H1 (cell line): ENCODE measurements around the gene FAM107A. TPM values are rescaled to one million over a fixed set of nuclear protein-coding genes. Genes with fewer than 3 reads are reported as not detected.

ENCODE experiments used
- CTCF ChIA-PET: fragments of 300-600 bp; sonication (Branson Sonifier 250); formaldehyde crosslinking; loops from one replicate; lab custom pipeline; 2021; ENCODE audit not compliant: partially characterized antibody; lab: Charles Lee
- POLR2A ChIA-PET: fragments of 300-600 bp; sonication (Branson Sonifier 250); formaldehyde crosslinking; loops from one replicate; lab custom pipeline; 2021; ENCODE audit warnings: inconsistent platforms; ENCODE audit not compliant: partially characterized antibody; lab: Charles Lee
- DNase-seq, 2 experiments: peaks; one replicate each; pipeline versions ENCODE4 v3.0.0 to v3.0.0-alpha.2; 2010 to 2022; ENCODE audit warnings: low spot score in 2 of 2, low read depth in 1 of 2, mixed read lengths in 1 of 2
- FAIRE-seq: peaks from 2 replicates; lab custom pipeline; 2011; peaks lifted over from hg19 to GRCh38; lab: Jason Lieb, UNC
- H2AFZ ChIP-seq: 2 replicates; pipeline ENCODE4 v1.8.1; 2012; ENCODE audit warnings: low read length, inconsistent platforms
- H2AK5ac ChIP-seq: 2 replicates; pipeline ENCODE4 v1.6.1; 2013; ENCODE audit warnings: low read depth, low read length
- H2BK120ac ChIP-seq: replicated peaks from 2 replicates; pipeline ENCODE3; 2013; ENCODE audit warnings: low read depth, low read length, inconsistent platforms
- H2BK12ac ChIP-seq: 2 replicates; pipeline ENCODE4 v1.6.1; 2013; ENCODE audit warnings: low read depth, low read length
- H2BK15ac ChIP-seq: 2 replicates; pipeline ENCODE4 v1.6.1; 2013; ENCODE audit warnings: low read length
- H2BK20ac ChIP-seq: 2 replicates; pipeline ENCODE4 v1.6.1; 2013; ENCODE audit warnings: low read length
- H2BK5ac ChIP-seq: 2 replicates; pipeline ENCODE4 v1.6.1; 2013; ENCODE audit warnings: low read depth, low read length
- H3K14ac ChIP-seq: 2 replicates; pipeline ENCODE4 v1.6.1; 2013; ENCODE audit warnings: inconsistent platforms; ENCODE audit not compliant: insufficient read length
- H3K18ac ChIP-seq: 2 replicates; pipeline ENCODE4 v1.6.1; 2013; ENCODE audit warnings: low read length; ENCODE audit errors: extremely low read depth
- H3K23ac ChIP-seq: 2 replicates; pipeline ENCODE4 v1.6.1; 2013; ENCODE audit warnings: inconsistent platforms; ENCODE audit not compliant: insufficient read length
- H3K23me2 ChIP-seq: 2 replicates; pipeline ENCODE4 v1.6.1; 2013; ENCODE audit warnings: low read depth, low read length
- H3K27ac ChIP-seq: 2 replicates; pipeline ENCODE4 v1.6.1; 2011; ENCODE audit warnings: low read depth, low read length, inconsistent platforms
- H3K27me3 ChIP-seq, 4 experiments: replicated peaks in 1 of 4; 1 replicate in 1 of 4; 2 replicates in 3 of 4; pipeline versions ENCODE4 v1.6.1 to v1.8.1; 2011 to 2013; ENCODE audit warnings: low read length in 3 of 4, mild to moderate bottlenecking in 3 of 4, inconsistent platforms in 2 of 4, mixed read lengths in 2 of 4, moderate library complexity in 1 of 4; ENCODE audit not compliant: control insufficient read depth in 3 of 4, insufficient read depth in 3 of 4; ENCODE audit errors: extremely low read depth in 1 of 4
- H3K36me3 ChIP-seq, 4 experiments: 2 replicates each; pipeline versions ENCODE4 v1.6.1 to v1.8.1; 2011 to 2013; ENCODE audit warnings: mild to moderate bottlenecking in 4 of 4, low read length in 3 of 4, moderate library complexity in 2 of 4, control low read depth in 1 of 4, inconsistent platforms in 1 of 4; ENCODE audit not compliant: insufficient read depth in 4 of 4, control insufficient read depth in 2 of 4
- H3K4ac ChIP-seq: replicated peaks from 2 replicates; pipeline ENCODE3; 2013; ENCODE audit warnings: low read length, low read depth, mixed read lengths, inconsistent platforms; ENCODE audit not compliant: insufficient read length
- H3K4me1 ChIP-seq, 4 experiments: replicated peaks in 1 of 4; 1 replicate in 1 of 4; 2 replicates in 3 of 4; pipeline versions ENCODE4 v1.6.1 to v1.8.1; 2011 to 2013; ENCODE audit warnings: low read length in 3 of 4, inconsistent platforms in 2 of 4, mixed read lengths in 1 of 4; ENCODE audit not compliant: insufficient read depth in 4 of 4, control insufficient read depth in 3 of 4
- H3K4me2 ChIP-seq, 2 experiments: 2 replicates each; pipeline versions ENCODE4 v1.6.1 to v1.8.1; 2011 to 2013; ENCODE audit warnings: low read depth in 2 of 2, low read length in 2 of 2, control low read depth in 1 of 2, inconsistent platforms in 1 of 2, mild to moderate bottlenecking in 1 of 2; ENCODE audit not compliant: insufficient read depth in 1 of 2
- H3K4me3 ChIP-seq, 4 experiments: fragments of 200-600, 300-600 bp in 1 of 4; sonication (generic), shearing (Covaris generic), sonication (Bioruptor Twin) in 1 of 4; 2 replicates each; pipeline versions ENCODE4 v1.5.1 to v1.8.1; 2011 to 2016; ENCODE audit warnings: low read length in 4 of 4, low read depth in 3 of 4, control low read depth in 2 of 4, inconsistent platforms in 2 of 4, mild to moderate bottlenecking in 2 of 4, mixed read lengths in 1 of 4, moderate library complexity in 1 of 4; ENCODE audit not compliant: insufficient read depth in 2 of 4; ENCODE audit errors: extremely low read depth in 1 of 4
- H3K56ac ChIP-seq: replicated peaks from 2 replicates; pipeline ENCODE3; 2013; ENCODE audit warnings: low read depth, mild to moderate bottlenecking, mixed read lengths, low read length, inconsistent platforms; ENCODE audit not compliant: insufficient read length
- H3K79me1 ChIP-seq: 2 replicates; pipeline ENCODE4 v1.6.1; 2013; ENCODE audit warnings: low read depth, low read length, control low read depth
- H3K79me2 ChIP-seq, 2 experiments: 2 replicates each; pipeline versions ENCODE4 v1.6.1 to v1.8.1; 2012 to 2013; ENCODE audit warnings: low read length in 2 of 2, mild to moderate bottlenecking in 2 of 2, inconsistent platforms in 1 of 2; ENCODE audit not compliant: insufficient read depth in 2 of 2, control insufficient read depth in 1 of 2
- H3K9ac ChIP-seq, 4 experiments: replicated peaks in 1 of 4; 1 replicate in 1 of 4; 2 replicates in 3 of 4; pipeline versions ENCODE4 v1.6.1 to v1.8.1; 2011 to 2013; ENCODE audit warnings: low read depth in 3 of 4, low read length in 3 of 4, control low read depth in 2 of 4, mild to moderate bottlenecking in 2 of 4, moderate library complexity in 2 of 4, inconsistent platforms in 1 of 4; ENCODE audit errors: extremely low read depth in 1 of 4
- H3K9me3 ChIP-seq, 2 experiments: 2 replicates each; pipeline versions ENCODE4 v1.6.1 to v1.8.1; 2012 to 2013; ENCODE audit warnings: mild to moderate bottlenecking in 2 of 2, moderate library complexity in 2 of 2, control low read depth in 1 of 2, inconsistent platforms in 1 of 2, low read depth in 1 of 2, low read length in 1 of 2, mixed read lengths in 1 of 2; ENCODE audit not compliant: insufficient read depth in 2 of 2
- H4K20me1 ChIP-seq, 2 experiments: replicated peaks in 1 of 2; 2 replicates each; pipeline versions ENCODE3 to v1.8.1; 2011 to 2013; ENCODE audit warnings: inconsistent platforms in 2 of 2, low read length in 2 of 2, mild to moderate bottlenecking in 1 of 2; ENCODE audit not compliant: insufficient read depth in 2 of 2, control insufficient read depth in 1 of 2
- H4K5ac ChIP-seq: 2 replicates; pipeline ENCODE4 v1.6.1; 2013; ENCODE audit warnings: low read length, low read depth, mixed read lengths, inconsistent platforms; ENCODE audit not compliant: insufficient read length
- H4K8ac ChIP-seq: 2 replicates; pipeline ENCODE4 v1.8.0; 2013; ENCODE audit warnings: mild to moderate bottlenecking, moderate library complexity, low read length, inconsistent platforms; ENCODE audit not compliant: insufficient read depth; ENCODE audit errors: extremely low read depth
- H4K91ac ChIP-seq: replicated peaks from 2 replicates; pipeline ENCODE3; 2013; ENCODE audit warnings: low read length, mixed read lengths, inconsistent platforms; ENCODE audit not compliant: insufficient read length
- ASH2L ChIP-seq: fragments of 200-600, 300-600 bp; sonication (generic); IDR thresholded peaks from one replicate; pipeline ENCODE4 v1.7.1; 2017; ENCODE audit warnings: low read length
- EGR1 ChIP-seq: IDR thresholded peaks from 2 replicates; pipeline ENCODE4 v1.6.1; 2011; ENCODE audit warnings: low read depth, low read length, borderline replicate concordance
- POU5F1 ChIP-seq: IDR thresholded peaks from 2 replicates; pipeline ENCODE4 v1.6.1; 2011; ENCODE audit warnings: low read depth, mild to moderate bottlenecking, low read length, moderate library complexity
- SIRT6 ChIP-seq: IDR thresholded peaks from one replicate; pipeline ENCODE4 v1.7.1; 2012; ENCODE audit warnings: low read length, inconsistent platforms
- WGBS, 2 experiments: shearing (Covaris generic) in 1 of 2; methylation state at CpG; one replicate each; pipeline versions ENCODE4 v1.1.6 to v1.1.7; 2013 to 2015; ENCODE audit warnings: low lambda C conversion rate in 2 of 2, mixed read lengths in 2 of 2, inconsistent platforms in 1 of 2, low coverage in 1 of 2, missing lambda C conversion rate in 1 of 2; ENCODE audit not compliant: insufficient replicate concordance in 2 of 2, insufficient coverage in 1 of 2, insufficient read length in 1 of 2; ENCODE audit errors: extremely low coverage in 1 of 2, missing lambda C conversion rate in 1 of 2; 5-methylcytosine and 5-hydroxymethylcytosine counted together
- polyA plus RNA-seq, 7 experiments: library from polyadenylated mRNA; depleted of rRNA in 3 of 7; stranded (reverse) in 5 of 7; unstranded in 2 of 7; fragments of >200 nt in 5 of 7; fragments of 200-250 nt in 2 of 7; gene quantifications; 1 replicate in 5 of 7; 2 replicates in 1 of 7; 4 replicates in 1 of 7; pipeline versions ENCODE4 v1.2.1 to v1.2.3, GENCODE V29; 2011 to 2013; ENCODE audit warnings: missing spikeins in 2 of 7, mixed read lengths in 2 of 7
- total RNA-seq: library from RNA; stranded (reverse); fragmentation: NEBNext Ultra II Directional; extraction: Animal tissue kit (Norgen Biotek cat#: 25700); gene quantifications from 2 replicates; pipeline ENCODE4 v1.2.1, GENCODE V29; 2021

FAM107A gene
- total and polyA plus RNA-seq, 2 of the 8 experiments (the other 6 are each of a cell fraction or from before 2014, with no cell fraction given) = 0.51 to 0.65 TPM

GRCh38 chr3:58578873-58579272 is 1.7 kb upstream of the FAM107A start:
- CTCF ChIA-PET = interaction anchor here (0.6 to 40.0 kb wide), 3 partner anchors 10 to 58 kb away, joined by 3 to 994 read pairs (median 201); no protein-coding TSS in a partner anchor
- peak overlapping the region; percentile 30; the same call in 1 of the 2 replicates for H2AK5ac ChIP-seq
- no peaks in the 10 kb centered on the region for H4K20me1 ChIP-seq
- no peak overlapping the region for H3K56ac ChIP-seq
- H3K4me2 ChIP-seq = no peak overlapping the region
- peak overlapping the region; percentile 41; the same call in 1 of the 2 replicates for H2BK12ac ChIP-seq
- no peak overlapping the region for H2BK120ac ChIP-seq
- H4K8ac ChIP-seq = no peak overlapping the region
- no peak overlapping the region for H3K23ac ChIP-seq
- H3K79me2 ChIP-seq = no peaks in the 10 kb centered on the region
- WGBS, 2 experiments = 91% methylated on average over 5 of the region's 5 CpGs; no CpG with 5 or more reads in 1 of the 2 experiments
- no peak overlapping the region for H2BK20ac ChIP-seq
- no peak overlapping the region for H3K9ac ChIP-seq
- H3K27ac ChIP-seq = no peak overlapping the region
- H2BK5ac ChIP-seq = no peak overlapping the region
- DNase-seq = no peak
- H3K4me1 ChIP-seq = peaks cover 1 to 8% (median 7%) of the 10 kb centered on the region in 4 experiments; a peak in 5 of 7 replicates
- H3K4ac ChIP-seq = no peak overlapping the region
- no peaks in the 10 kb centered on the region for H3K23me2 ChIP-seq
- no peak overlapping the region for H3K14ac ChIP-seq
- H3K36me3 ChIP-seq = no peaks in the 10 kb centered on the region
- TF ChIP-seq ASH2L (no peak), SIRT6 (no peak), POU5F1 (no peak), EGR1 (no peak)
- POLR2A ChIA-PET = no interaction called here
- no peak for FAIRE-seq
- H3K79me1 ChIP-seq = no peaks in the 10 kb centered on the region
- H3K27me3 ChIP-seq = peaks cover 0 to 2% (median 1%) of the 10 kb centered on the region in 4 experiments; a peak in 3 of 7 replicates
- no peak overlapping the region for H4K91ac ChIP-seq
- H4K5ac ChIP-seq = no peak overlapping the region
- H2BK15ac ChIP-seq = no peak overlapping the region
- no peak overlapping the region for H2AFZ ChIP-seq
- H3K9me3 ChIP-seq = no peaks in the 10 kb centered on the region
- H3K4me3 ChIP-seq = no peak overlapping the region
- no peak overlapping the region for H3K18ac ChIP-seq
